GM12891 (cell line): ENCODE data around the gene TOR1A. TPM values are rescaled to one million over a fixed set of nuclear protein-coding genes. Genes with fewer than 3 reads are reported as not detected.

ENCODE experiments used
- DNase-seq: peaks from one replicate; pipeline ENCODE4 v3.0.0; 2011; ENCODE audit warnings: low spot score; ENCODE audit not compliant: insufficient read length
- FAIRE-seq: peaks from 2 replicates; lab custom pipeline; 2011; peaks lifted over from hg19 to GRCh38; lab: Jason Lieb, UNC
- PAX5 ChIP-seq: IDR thresholded peaks from 2 replicates; pipeline ENCODE4 v1.6.1; 2011; ENCODE audit warnings: low read length, moderate library complexity, mild to moderate bottlenecking; ENCODE audit not compliant: insufficient read depth, severe bottlenecking
- POLR2A ChIP-seq: IDR thresholded peaks from 2 replicates; pipeline ENCODE4 v1.6.1; 2011; ENCODE audit warnings: low read depth, low read length, control low read depth
- POLR2AphosphoS5 ChIP-seq: IDR thresholded peaks from 2 replicates; pipeline ENCODE4 v1.6.1; 2011; ENCODE audit warnings: low read depth, low read length, control low read depth
- POU2F2 ChIP-seq: IDR thresholded peaks from 2 replicates; pipeline ENCODE4 v1.6.1; 2011; ENCODE audit warnings: low read depth, mild to moderate bottlenecking, control low read depth, low read length, moderate library complexity
- SPI1 ChIP-seq: IDR thresholded peaks from 2 replicates; pipeline ENCODE4 v1.6.1; 2011; ENCODE audit warnings: low read depth, low read length, control low read depth
- TAF1 ChIP-seq: IDR thresholded peaks from 2 replicates; pipeline ENCODE4 v1.6.1; 2011; ENCODE audit warnings: low read depth, low read length, control low read depth
- polyA plus RNA-seq: library from polyadenylated mRNA; unstranded; fragments of >200 nt; gene quantifications from one replicate; pipeline ENCODE4 v1.2.1, GENCODE V29; 2012; ENCODE audit warnings: low read depth, missing spikeins, inconsistent platforms; ENCODE audit not compliant: missing spikeins

TOR1A gene, protein sequence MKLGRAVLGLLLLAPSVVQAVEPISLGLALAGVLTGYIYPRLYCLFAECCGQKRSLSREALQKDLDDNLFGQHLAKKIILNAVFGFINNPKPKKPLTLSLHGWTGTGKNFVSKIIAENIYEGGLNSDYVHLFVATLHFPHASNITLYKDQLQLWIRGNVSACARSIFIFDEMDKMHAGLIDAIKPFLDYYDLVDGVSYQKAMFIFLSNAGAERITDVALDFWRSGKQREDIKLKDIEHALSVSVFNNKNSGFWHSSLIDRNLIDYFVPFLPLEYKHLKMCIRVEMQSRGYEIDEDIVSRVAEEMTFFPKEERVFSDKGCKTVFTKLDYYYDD
- 27.1 TPM for polyA plus RNA-seq

DNA sequence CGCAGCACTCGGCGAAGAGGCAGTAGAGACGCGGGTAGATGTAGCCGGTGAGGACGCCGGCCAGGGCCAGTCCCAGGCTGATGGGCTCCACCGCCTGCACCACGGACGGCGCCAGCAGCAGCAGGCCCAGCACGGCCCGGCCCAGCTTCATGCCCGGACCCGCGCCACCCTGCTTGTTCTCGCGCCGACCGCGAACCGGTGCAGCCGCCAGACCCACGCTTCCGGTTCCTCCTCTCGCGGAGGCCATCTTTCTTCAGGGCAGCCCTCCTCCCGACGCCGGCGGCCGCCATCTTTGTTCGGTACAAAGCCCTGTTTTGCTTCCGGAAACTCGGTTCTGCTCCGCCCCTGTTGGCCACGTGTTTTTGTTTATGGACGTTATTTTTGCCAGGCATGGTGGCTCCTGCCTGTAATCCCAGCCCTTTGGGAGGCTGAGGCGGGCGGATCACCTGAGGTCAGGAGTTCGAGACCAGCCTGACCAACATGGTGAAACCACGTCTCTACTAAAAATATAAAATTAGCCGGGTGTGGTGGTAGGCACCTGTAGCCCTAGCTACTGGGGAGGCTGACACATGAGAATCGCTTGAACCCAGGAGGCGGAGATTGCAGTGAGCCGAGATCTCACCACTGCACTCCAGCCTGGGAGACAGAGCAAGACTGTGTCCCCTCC, at the start of gene TOR1A:
Gene TOR1A (minus strand): TSS at position 202 of the 667 bp plus-strand sequence. CDS start 51 bp downstream, at position 151.
- peak; percentile 86 for DNase-seq
- TF ChIP-seq POLR2AphosphoS5 (peak; percentile 76), PAX5 (no peak), POLR2A (peak; percentile 85), POU2F2 (0 out of 2 replicates have a peak, but pooled peaks have one; percentile 12), TAF1 (peak; percentile 84), SPI1 (no peak)
- peak; percentile 87 for FAIRE-seq

DNA sequence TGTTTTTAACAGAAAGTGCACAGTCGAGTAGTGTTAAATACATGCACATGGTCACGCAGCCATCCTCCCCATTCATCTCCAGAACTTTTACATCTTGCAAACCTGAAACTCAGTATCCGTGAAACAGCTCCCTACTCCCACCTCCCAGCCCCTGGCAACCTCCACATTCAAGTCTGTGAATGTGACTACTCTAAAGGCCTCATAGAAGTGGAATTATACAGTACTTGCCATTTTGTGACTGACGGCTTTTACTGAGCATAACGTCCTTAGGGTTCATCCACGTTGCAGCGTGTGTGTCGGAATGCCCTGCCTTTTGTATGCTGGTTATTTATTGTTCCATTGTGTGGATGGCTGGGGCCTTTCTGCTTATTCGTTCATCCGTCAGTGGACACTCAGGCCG, 47.1 kb upstream of the TOR1A start:
- TF ChIP-seq TAF1 (no peak), POLR2A (no peak), POLR2AphosphoS5 (no peak), SPI1 (no peak)
- no peak for FAIRE-seq
- DNase-seq = no peak

- no peak for FAIRE-seq
- no peak for TF ChIP-seq PAX5
- no peak for TF ChIP-seq SPI1
- TF ChIP-seq TAF1 = no peak
- TF ChIP-seq POLR2AphosphoS5 = no peak
- no peak for TF ChIP-seq POLR2A
- no peak for TF ChIP-seq POU2F2
- no peak for DNase-seq
Observed at GRCh38 chr9:129869585-129870501, 45.9 kb upstream of the TOR1A start.

- no peak for DNase-seq
- TF ChIP-seq TAF1 (no peak), POU2F2 (no peak), POLR2A (no peak), SPI1 (no peak), PAX5 (no peak), POLR2AphosphoS5 (no peak)
- FAIRE-seq = no peak
Observed at GRCh38 chr9:129868872-129869486, 45.0 kb upstream of the TOR1A start.

- TF ChIP-seq SPI1 = no peak
- no peak for TF ChIP-seq POLR2A
- no peak for TF ChIP-seq POLR2AphosphoS5
- no peak for TF ChIP-seq PAX5
- TF ChIP-seq POU2F2 = no peak
- DNase-seq (no peak), FAIRE-seq (no peak)
Observed at GRCh38 chr9:129868023-129868871, 44.3 kb upstream of the TOR1A start.

DNA sequence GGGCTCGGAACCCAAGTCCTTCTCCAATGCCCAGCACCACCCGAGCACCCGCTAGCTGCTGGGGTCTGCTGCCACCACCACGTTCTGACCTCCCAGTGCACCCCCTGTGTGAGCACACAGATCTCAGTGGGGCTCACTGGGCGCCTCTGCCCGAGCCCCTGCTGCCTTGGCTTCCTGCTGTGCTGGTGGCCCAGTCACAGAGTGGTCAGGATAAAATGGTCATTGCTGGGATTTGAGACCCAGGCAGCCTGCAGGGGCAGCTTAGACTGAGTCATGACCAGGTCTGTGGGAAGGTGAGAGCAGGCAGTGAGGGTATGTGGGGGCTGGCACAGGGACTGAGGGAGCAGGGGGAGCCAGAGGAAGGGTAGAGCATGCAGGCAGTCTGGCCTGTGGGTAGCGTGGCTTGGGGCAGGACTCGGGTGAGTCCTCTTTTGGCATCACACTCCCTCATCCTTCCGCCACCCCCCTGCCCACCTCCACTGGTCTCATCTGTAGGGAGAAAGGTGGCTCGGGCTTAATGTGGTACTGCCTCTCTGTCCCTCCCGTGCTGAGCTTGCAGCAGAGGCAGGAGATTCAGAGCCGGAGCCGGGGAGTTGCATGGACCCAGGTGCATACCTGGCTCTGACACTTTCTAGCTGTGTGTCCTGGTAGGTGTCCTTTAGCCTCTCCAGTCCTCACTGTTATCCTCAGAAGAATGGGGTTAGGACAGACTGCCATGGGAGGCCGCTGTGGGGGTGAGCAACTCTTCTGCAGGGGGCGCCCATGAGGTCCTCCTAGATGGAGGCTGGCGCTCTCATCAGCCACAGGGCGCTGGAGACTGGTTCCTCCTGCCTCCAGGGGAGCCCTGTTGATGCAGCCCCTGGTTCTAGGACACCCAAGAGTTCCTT, 43.4 kb upstream of the TOR1A start:
- DNase-seq (no peak), FAIRE-seq (no peak)
- TF ChIP-seq POLR2A (no peak), POLR2AphosphoS5 (no peak), SPI1 (no peak), TAF1 (no peak), PAX5 (no peak), POU2F2 (no peak)

DNA sequence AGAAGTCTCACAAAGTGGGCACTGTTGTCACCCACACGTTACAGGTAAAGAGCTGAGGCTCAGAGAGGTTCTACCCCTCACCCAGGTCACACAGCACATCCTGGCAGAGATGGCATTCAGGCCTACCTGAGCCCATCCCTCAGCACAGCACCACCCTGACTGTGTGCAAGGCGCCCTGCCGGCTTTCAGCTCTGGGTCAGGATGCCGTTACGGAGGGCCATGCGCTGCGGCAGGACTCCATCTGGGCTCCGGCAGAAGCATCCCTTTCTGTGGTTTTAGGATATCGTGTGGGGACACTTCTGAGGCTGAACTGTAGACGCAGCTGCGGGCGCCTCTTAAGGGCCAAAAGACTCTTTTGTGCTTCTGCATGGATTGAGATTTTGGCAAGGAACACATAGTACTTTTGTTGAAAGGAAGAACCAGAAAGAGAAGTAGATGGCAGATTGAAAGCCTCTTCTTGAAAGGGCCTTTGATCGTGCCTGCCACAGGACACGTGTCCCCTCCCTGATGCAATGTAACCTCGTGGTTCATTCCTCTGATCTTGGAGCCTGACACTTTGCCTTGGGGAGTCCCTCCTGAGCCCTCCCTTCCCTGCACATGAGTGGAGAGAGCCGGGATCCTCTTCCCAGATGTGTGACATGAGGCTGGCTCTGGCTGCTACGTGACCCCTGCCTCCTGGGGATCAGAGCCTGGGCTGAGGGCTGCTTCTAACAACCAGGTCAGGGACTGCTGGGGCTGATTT, 42.6 kb upstream of the TOR1A start:
- no peak for FAIRE-seq
- DNase-seq = no peak
- TF ChIP-seq PAX5 (no peak), SPI1 (no peak), POLR2A (no peak), POU2F2 (no peak), POLR2AphosphoS5 (no peak), TAF1 (no peak)
